GM18511 (cell line): ENCODE measurements around the gene LRRC74B.

Source experiments
- ATAC-seq: cut with Tn5 transposase; IDR thresholded peaks from one replicate; pipeline ENCODE4 v1.9.1; 2021; ENCODE audit warnings: mild to moderate bottlenecking, moderate library complexity; ENCODE audit not compliant: unreplicated experiment

Gene LRRC74B

DNA sequence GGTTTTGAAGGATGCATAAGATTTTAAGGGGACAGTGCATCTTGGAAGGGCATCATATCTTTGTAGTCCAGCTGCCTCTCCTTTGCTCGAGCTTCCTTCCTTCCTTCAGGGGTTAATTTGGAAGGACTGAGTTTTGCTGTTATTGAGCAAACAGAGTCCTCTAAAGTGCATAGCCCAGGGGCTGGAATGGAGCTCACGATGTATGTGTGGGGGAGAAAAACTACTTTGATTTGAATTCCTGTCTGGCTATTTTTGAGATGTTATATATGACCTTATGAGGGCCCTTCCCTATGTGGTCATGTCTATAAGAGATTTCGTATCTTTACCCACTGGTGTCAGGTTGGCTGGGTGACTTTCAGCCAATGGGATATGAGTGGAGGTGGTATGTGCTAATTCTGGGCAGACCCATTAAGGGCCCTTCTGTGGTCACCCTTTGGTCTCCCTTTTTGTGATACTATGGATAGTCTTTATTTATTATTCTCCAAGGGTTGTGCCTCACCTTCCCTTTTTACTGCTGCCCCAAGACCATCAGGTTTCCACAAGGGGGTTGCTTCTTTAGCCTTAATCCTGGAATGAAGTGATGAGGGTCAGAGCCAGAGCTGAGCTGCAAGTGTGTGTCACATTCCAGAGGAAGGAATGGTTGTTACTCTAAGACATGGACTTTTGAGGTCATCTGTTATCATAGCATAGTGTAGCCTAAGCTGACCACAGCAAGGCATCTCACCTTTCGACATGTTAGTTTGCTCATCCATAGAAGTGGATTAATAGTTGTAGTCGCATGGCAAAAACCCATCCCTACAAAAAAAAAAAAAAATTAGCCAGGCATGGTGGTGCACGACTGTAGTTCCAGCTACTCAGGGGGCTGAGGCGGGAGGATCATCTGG, 54.6 kb downstream of the LRRC74B start:
- ATAC-seq = no peak

DNA sequence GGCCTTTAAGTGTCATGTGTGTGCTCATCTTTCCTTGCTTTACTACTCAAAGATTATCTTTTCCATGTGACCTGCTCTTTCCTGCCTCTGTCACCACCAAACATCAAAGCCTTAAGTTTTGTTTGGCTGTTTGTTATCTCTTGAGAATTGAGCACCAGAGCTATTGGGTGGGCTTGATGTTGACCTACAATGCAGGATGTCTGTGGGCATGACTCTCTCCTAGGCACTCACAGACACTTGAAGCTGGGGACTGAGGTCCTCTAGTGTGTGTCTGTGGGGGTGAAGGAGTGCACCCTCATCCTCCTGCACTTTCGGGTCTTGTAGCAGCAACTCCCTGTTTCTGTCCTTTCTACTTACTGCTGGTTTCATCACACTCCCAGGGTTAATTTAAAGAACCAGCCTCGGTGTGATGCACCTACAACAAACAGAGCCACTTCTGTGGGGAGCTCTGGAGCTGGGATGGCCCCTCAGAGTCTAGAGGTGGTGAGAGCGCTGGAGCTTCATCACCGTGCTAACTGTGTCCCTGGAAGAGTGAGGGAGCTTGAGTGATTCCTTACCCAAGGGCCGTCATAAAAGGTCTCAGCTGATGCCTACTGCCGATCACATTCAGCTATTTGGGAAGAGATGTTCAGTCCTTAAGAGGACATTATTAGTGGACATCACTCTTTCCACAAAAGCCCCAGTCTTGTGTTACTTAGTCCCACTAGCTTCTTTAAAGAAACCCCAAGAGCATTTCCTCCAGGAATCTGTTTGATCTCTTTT, 56.3 kb downstream of the LRRC74B start:
- no peak for ATAC-seq

DNA sequence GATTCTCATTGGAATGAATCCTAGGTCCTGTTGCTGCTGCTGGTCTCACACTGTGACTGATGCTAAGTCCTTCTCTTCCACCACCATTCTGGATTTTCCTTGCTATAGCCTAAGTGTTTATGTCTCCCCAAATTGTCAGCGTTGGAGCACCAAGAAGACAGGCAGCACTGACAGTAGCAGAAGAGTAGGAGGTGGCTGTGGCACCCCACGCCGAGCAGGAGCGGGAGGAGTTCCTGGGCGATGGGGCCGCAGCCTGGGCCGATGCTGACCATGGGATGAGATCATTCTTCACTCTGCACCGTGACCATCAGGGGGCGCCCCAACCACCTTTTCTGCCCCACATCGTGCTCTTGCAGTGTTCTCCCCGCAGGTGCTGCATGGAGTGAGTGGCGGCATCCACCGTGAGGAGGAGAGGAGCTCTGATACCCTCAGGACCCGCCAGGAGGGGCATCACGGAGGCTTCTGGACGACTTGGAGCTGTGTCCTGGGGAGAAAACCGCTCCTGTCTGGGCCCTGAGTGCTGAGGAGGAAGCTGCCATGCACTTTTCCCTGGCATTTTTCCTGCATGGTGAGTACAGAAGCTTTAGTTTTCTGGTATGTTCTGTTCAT, 57.0 kb downstream of the LRRC74B start:
- no peak for ATAC-seq

DNA sequence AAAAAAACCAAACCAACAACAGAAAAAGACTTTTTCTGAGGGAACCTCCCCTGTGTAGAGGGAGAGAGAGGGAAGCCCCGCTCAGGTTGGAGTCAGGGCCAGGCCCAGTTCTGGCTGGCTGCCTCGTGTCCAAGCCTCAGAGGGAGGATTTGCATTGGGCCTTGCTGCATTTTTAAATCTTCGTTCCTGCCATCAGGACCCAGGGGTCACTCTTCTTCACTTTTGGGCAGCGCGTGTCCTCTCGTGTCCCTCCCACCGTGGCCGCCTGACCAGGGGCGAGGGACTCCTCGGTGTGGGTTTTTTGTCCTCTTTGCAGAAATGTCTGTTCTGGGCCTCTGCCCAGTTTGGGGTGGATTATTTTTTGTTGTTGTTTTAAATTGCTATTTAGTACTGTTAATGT, 57.9 kb downstream of the LRRC74B start:
- ATAC-seq = no peak

DNA sequence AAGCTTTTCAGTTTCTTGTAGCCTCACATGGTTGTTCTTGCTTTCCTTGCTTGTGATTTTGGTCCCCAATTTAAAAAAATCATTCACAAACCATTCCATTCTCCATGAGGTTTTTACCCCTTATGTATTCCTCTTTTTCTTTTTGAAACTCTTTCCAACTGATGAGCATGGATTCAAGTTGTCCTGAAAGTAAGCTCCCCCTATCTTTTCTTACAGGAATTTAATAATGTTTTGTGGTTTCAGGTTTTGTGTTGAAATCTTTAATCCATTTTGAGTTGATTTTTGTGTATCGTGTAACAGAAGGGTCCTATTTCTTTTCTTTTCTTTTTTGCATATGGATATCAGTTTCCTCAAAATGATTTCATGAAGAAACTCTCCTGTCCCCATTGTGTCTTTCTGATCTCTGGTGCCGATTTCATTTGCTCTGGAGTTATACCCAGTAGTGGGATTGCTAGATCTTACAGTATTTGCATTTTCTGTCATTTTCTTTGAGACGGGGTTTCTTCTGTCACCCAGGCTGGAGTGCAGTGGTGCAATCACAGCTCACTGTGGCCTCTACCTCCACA, 58.5 kb downstream of the LRRC74B start:
- ATAC-seq = no peak

DNA sequence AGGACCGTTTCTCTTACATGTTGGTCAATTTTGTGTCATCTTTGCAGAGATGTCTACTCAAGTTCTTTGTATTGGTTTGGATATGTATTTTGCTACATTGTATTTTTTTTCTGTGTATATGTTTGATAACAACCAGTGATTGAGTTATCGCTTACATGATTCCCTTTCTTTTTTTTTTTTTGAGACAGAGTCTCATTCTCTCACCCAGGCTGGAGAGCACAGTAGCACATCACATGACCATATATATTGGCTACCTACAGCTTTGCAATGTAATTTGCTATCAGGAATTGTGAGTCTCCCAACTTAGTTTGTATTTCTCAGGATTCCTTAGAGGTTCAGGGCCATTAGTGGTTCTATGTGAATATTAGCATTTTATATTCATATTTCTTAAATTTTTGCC, 59.5 kb downstream of the LRRC74B start:
- no peak for ATAC-seq

DNA sequence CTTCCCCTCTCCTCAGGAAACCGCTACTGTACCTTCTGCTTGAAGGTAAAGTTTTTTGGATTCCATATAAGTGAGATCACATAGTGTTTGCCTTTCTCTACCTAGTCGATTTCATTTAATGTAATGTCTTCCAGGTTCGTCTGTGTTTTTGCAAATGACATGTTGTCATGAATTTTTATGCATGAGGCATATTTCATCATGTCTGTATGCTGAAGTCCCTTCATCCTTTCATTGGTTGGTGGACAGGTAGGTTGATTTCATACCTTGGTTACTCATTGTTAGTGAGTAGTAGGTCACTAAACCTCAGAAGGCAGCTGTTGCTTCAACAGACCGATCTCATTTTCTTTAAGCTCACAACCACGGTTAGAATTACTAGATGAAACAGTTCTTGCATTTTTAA, 60.3 kb downstream of the LRRC74B start:
- no peak for ATAC-seq

DNA sequence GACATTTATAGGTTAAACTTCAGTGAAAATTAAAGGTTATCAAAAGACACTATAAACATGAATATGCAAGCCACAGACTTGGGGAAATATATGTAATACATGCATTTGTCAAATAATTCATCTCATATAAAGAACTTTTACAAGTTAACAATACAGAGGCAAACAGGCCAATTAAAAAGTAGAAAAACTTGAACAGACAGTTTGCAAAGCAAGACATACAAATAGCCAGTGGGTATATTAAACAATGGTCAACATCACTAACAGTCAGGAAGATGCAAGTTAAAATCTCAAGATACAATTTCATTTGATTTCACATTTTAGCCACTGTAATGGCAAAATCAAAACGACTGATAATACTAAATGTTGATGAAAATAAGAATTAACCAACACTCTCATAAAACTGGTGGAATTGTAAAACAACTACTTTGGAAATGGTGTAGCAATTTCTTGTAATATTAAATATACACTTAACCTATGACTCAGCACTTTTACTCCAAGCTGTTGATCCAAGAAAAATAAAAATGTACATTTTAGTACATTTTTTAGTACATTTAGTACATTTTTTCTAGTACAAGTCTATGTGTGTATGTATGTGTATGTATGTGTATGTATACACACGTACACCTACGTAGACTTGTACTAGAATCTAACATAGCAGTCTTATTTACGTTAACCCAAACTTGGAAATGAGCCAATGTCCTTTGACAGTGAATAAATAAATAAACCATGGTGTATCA, 62.8 kb downstream of the LRRC74B start:
- ATAC-seq = no peak
